ENCODE data around the gene KLF17.

GRCh38 chr1:44157903-44158302 lies 39.3 kb downstream of the KLF17 start:
- TF ChIP-seq, protein P1, sequence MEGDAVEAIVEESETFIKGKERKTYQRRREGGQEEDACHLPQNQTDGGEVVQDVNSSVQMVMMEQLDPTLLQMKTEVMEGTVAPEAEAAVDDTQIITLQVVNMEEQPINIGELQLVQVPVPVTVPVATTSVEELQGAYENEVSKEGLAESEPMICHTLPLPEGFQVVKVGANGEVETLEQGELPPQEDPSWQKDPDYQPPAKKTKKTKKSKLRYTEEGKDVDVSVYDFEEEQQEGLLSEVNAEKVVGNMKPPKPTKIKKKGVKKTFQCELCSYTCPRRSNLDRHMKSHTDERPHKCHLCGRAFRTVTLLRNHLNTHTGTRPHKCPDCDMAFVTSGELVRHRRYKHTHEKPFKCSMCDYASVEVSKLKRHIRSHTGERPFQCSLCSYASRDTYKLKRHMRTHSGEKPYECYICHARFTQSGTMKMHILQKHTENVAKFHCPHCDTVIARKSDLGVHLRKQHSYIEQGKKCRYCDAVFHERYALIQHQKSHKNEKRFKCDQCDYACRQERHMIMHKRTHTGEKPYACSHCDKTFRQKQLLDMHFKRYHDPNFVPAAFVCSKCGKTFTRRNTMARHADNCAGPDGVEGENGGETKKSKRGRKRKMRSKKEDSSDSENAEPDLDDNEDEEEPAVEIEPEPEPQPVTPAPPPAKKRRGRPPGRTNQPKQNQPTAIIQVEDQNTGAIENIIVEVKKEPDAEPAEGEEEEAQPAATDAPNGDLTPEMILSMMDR (IDR thresholded peaks at IDR 0.05): no peak
- TF ChIP-seq ZNF425 (CRISPR knock-in tag; conservative IDR thresholded peaks at IDR 0.05): no peak
- TF ChIP-seq ZMAT4 (CRISPR knock-in tag; IDR thresholded peaks at IDR 0.05): no peak
- TF ChIP-seq, protein P2, sequence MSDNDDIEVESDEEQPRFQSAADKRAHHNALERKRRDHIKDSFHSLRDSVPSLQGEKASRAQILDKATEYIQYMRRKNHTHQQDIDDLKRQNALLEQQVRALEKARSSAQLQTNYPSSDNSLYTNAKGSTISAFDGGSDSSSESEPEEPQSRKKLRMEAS (CRISPR knock-in tag; IDR thresholded peaks at IDR 0.05): no peak
- no peak for TF ChIP-seq IRF1 (CRISPR knock-in tag; IDR thresholded peaks at IDR 0.05)
- no peak for TF ChIP-seq NR2C2 (CRISPR knock-in tag; IDR thresholded peaks at IDR 0.05)
- no peak for TF ChIP-seq RELA (CRISPR knock-in tag; IDR thresholded peaks at IDR 0.05; ENCODE audit: borderline replicate concordance)
- no peak for TF ChIP-seq ESRRA (CRISPR knock-in tag; IDR thresholded peaks at IDR 0.05; ENCODE audit: borderline replicate concordance)
- TF ChIP-seq USF1 (CRISPR knock-in tag; IDR thresholded peaks at IDR 0.05): no peak
- TF ChIP-seq, protein P3, sequence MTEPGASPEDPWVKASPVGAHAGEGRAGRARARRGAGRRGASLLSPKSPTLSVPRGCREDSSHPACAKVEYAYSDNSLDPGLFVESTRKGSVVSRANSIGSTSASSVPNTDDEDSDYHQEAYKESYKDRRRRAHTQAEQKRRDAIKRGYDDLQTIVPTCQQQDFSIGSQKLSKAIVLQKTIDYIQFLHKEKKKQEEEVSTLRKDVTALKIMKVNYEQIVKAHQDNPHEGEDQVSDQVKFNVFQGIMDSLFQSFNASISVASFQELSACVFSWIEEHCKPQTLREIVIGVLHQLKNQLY (CRISPR knock-in tag; IDR thresholded peaks at IDR 0.05): no peak
- no peak for TF ChIP-seq CREB1 (CRISPR knock-in tag; IDR thresholded peaks at IDR 0.05)

All from WTC11 (cell line).